Measurements from ENCODE around the gene NCBP2L. TPM values are rescaled to one million over a fixed set of nuclear protein-coding genes. Genes with fewer than 3 reads are reported as not detected.

Gene NCBP2L
- polyA plus RNA-seq, 1 experiment = not detected

DNA sequence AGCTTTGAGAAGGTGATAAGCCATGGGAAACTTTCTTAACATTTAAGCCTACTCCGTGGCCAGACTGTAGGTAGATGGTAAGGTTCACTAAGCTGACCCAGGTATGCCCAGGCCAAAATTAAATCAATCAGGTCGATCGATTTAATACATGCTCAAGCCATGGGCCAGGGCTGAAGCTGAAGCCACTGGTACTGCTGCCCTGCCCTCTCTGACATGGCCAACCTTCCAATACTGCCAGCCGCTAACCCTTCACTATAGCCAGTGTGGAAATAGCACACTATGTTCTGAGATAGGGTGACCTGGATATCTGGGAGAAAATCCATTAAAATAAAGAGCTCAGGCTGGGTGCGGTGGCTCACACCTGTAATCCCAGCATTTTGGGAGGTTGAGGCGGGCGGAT lies 33.5 kb upstream of the NCBP2L start:
- ChIA-PET CTCF (no interaction called here), POLR2A (no interaction called here)
- Histone ChIP-seq H3K27me3 (ENCODE audit: control insufficient read depth, insufficient read depth, low read length) (no peaks in the 10 kb centered on the region), H3K36me3 (ENCODE audit: control insufficient read depth, insufficient read depth, low read length) (no peaks in the 10 kb centered on the region), H3K4me3 (ENCODE audit: low read depth, low read length) (no peak overlapping the region)
- no peak for DNase-seq (ENCODE audit: low read depth)
- no peak for TF ChIP-seq CTCF (IDR thresholded peaks at IDR 0.05; ENCODE audit: insufficient read depth, low read depth, low read length)

DNA sequence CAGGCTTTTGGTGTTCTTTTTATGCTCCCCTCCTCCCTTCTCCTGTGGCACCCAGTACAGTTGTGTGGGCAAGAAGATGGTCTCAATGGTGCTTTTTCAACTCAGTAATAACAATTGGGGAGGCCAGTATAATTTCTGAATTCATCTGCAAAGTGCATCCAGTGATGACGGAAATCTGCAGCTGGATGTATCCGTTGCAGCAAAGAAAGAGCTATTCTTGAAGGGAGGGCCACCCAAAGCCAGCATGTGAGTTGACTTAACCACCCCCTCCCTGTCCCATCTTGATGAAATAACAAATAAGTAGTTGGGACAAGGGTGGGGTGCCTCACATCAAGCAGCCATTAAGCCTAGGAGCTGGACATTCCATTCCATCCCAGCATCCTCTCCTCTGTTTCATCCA lies 32.7 kb upstream of the NCBP2L start:
- no peak for TF ChIP-seq CTCF (IDR thresholded peaks at IDR 0.05; ENCODE audit: insufficient read depth, low read depth, low read length)
- no peaks in the 10 kb centered on the region for H3K27me3 ChIP-seq (ENCODE audit: control insufficient read depth, insufficient read depth, low read length)
- no peak overlapping the region for H3K4me3 ChIP-seq (ENCODE audit: low read depth, low read length)
- no peaks in the 10 kb centered on the region for H3K36me3 ChIP-seq (ENCODE audit: control insufficient read depth, insufficient read depth, low read length)
- DNase-seq (ENCODE audit: low read depth) = no peak
- CTCF ChIA-PET = no interaction called here
- POLR2A ChIA-PET = no interaction called here

DNA sequence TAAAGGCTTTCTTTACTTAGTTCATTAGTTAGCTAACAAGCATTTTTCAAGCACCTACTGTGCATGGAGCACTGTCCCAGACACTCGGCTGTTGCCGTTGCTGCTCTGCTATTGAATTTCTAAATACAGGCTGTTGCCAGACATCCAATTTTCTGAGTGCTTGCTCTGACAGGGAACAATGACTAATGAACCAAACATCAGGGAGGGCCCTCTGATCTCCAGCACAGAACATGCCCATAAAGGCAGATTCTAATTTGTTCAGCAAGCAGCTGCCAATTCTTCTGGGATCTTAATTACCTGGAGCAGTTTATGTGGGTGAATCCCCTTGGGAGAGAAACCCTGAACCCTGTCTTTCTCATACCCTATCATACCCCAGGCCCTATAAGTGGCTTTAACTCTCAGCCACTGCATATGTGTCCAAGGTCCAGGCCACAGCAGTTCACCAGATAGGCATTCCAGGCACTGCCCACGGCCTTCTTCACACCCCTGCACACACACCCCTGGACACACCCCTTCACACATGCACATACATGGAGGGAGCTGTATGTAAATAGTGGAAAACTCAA lies 29.9 kb upstream of the NCBP2L start:
- ChIA-PET CTCF (no interaction called here), POLR2A (no interaction called here)
- H3K36me3 ChIP-seq (ENCODE audit: control insufficient read depth, insufficient read depth, low read length) = no peaks in the 10 kb centered on the region

GRCh38 chrX:107748506-107748905 lies 29.0 kb upstream of the NCBP2L start:
- Histone ChIP-seq H3K36me3 (ENCODE audit: control insufficient read depth, insufficient read depth, low read length) (no peaks in the 10 kb centered on the region), H3K4me3 (ENCODE audit: low read depth, low read length) (no peak overlapping the region), H3K27me3 (ENCODE audit: control insufficient read depth, insufficient read depth, low read length) (no peaks in the 10 kb centered on the region)
- CTCF ChIA-PET = interaction anchor here (0.7 kb wide), 1 partner anchor 75 kb away, joined by 5 read pairs; no protein-coding TSS in a partner anchor
- no peak for TF ChIP-seq CTCF (IDR thresholded peaks at IDR 0.05; ENCODE audit: insufficient read depth, low read depth, low read length)
- POLR2A ChIA-PET = no interaction called here
- DNase-seq (ENCODE audit: low read depth) = no peak

More for the DNA sequence above, 29.9 kb upstream of the NCBP2L start:
- TF ChIP-seq CTCF (IDR thresholded peaks at IDR 0.05; ENCODE audit: insufficient read depth, low read depth, low read length) = no peak
- no peak for DNase-seq (ENCODE audit: low read depth)
- Histone ChIP-seq H3K27me3 (ENCODE audit: control insufficient read depth, insufficient read depth, low read length) (no peaks in the 10 kb centered on the region), H3K4me3 (ENCODE audit: low read depth, low read length) (no peak overlapping the region)

DNA sequence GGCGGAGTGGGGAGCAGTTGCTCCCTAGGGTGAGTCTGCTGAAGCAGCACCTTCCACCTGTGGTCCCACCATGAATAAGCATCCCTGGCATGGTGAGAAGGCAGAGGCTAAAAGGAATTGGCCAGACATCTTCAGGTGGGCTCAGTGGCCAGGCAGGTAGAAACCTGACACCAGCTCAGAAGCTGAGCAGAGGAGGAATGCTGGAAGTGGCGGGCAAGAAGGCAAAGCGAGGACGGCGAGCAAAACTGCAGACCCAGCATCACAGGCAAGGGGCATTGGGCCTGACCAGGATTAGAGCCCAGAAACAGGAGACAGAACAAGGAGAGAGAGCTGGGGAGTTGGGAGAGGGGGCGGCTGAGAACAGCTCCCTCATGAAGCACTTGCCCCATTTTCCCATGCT lies 27.3 kb upstream of the NCBP2L start:
- TF ChIP-seq CTCF (IDR thresholded peaks at IDR 0.05; ENCODE audit: insufficient read depth, low read depth, low read length) = no peak
- POLR2A ChIA-PET = no interaction called here
- H3K36me3 ChIP-seq (ENCODE audit: control insufficient read depth, insufficient read depth, low read length) = no peaks in the 10 kb centered on the region
- CTCF ChIA-PET = interaction anchor here (1.1 kb wide), 1 partner anchor 77 kb away, joined by 4 read pairs; no protein-coding TSS in a partner anchor
- no peak for DNase-seq (ENCODE audit: low read depth)
- no peak overlapping the region for H3K4me3 ChIP-seq (ENCODE audit: low read depth, low read length)
- H3K27me3 ChIP-seq (ENCODE audit: control insufficient read depth, insufficient read depth, low read length) = 0 out of 2 replicates have a peak, but pooled peaks cover under 1% of the 10 kb centered on the region

Data from BJ (cell line).